Astrocyte of the cerebellum (primary cell): ENCODE results near the gene OR4D1.
A peak's percentile ranks its signal among the peaks of the same experiment; 100 is the strongest.

Experiments used
- DNase-seq: peaks from one replicate; pipeline ENCODE4 v3.0.0-alpha.2; 2011; ENCODE audit warnings: low read depth
- H3K4me3 ChIP-seq: 2 replicates; pipeline ENCODE4 v1.5.1; 2011; ENCODE audit warnings: mild to moderate bottlenecking, low read depth, low read length, moderate library complexity
- CTCF ChIP-seq: IDR thresholded peaks from 2 replicates; pipeline ENCODE4 v1.5.1; 2012; ENCODE audit warnings: low read length, low read depth, moderate library complexity, mild to moderate bottlenecking; ENCODE audit errors: missing control alignments
- in situ Hi-C: cut with HindIII; loops from 2 replicates; pipeline ENCODE4 v1.10.0; 2017; ENCODE audit warnings: low sequenced_read_pairs

Gene OR4D1

GRCh38 chr17:58200024-58200633 lies 51.9 kb downstream of the OR4D1 start:
- in situ Hi-C loops = no loop called here
- no peak overlapping the region for H3K4me3 ChIP-seq
- peak; percentile 51 for TF ChIP-seq CTCF
- no peak for DNase-seq

DNA sequence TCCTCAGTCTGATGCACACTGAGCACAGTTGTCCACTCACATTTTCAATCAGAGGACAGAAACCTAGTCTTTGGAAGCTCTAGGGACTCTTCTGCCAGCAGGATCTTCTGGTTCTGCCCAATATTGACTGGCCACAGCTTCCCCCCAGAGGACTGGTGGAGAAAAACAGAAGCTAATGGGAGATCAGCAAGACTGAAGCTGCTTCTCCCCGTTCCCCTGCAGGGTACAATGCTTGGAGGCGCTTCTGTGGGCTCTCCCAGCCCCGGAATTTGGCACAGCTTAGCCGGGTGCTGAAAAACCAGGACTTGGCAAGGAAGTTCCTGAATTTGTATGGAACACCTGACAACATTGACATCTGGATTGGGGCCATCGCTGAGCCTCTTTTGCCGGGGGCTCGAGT lies 54.7 kb downstream of the OR4D1 start:
- in situ Hi-C loops = no loop called here
- no peak for TF ChIP-seq CTCF
- no peak overlapping the region for H3K4me3 ChIP-seq
- no peak for DNase-seq

DNA sequence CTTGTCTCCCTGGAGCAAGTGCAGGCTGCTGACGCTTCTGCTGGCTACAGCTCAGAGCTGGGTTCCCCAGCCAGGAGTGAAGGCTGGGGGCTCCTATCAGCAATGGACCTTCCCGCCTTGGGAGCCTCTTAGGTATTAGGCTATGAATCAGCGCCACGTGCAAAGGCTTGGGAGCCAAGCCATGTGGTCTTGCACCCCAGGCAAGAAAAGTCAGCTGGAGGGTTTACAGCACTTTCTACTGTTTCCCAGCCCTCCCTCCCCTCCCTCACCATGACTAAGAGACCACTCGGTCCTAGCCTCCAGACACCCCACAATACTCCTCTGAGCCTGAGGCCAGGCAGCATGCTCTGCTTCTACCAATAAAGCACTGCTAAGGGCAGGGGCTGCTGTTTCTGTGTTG lies 56.6 kb downstream of the OR4D1 start:
- no peak for TF ChIP-seq CTCF
- no peak overlapping the region for H3K4me3 ChIP-seq
- DNase-seq = no peak
- in situ Hi-C loops = no loop called here

DNA sequence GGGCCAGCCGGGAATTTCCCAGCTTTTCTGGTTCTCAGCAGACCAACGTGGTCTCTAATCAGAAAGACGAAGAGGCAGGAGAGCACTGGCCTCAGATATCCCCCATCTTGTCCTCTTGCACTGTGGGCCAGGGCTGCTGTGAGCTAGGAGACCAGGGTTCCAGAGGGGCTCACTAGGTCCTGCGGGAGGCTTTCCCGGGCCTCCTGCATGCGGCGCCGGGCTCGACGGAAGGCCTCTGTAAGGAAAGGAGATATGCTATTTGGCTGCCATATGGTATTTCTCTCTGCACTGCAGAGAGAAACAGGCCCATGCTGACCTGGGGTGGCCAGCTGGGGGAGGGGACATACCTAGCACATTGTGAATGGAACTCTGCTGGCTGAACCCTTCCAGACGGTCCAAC lies 57.8 kb downstream of the OR4D1 start:
- TF ChIP-seq CTCF = no peak
- in situ Hi-C loops = no loop called here
- no peak for DNase-seq
- H3K4me3 ChIP-seq = no peak overlapping the region

DNA sequence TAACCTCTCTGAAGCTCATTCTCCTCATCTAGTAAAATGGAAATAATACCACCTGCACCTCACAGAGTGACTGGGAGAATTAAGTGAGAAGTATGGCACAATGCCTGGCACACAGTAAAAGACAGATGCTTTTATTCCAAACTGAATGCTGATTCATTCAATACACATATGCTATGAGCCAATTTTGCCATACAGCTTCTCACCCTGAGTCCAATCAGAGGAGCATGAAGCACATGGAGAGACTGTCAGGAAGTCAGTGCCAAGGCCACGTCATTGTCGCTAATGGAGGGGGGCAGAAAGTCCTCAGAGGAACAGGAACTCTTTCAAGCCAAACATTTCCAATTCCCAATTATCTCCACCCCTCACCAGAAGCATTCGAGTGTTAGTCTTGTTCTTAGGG lies 59.3 kb downstream of the OR4D1 start:
- in situ Hi-C loops = no loop called here
- H3K4me3 ChIP-seq = no peak overlapping the region

GRCh38 chr17:58208344-58208743 lies 60.2 kb downstream of the OR4D1 start:
- TF ChIP-seq CTCF = no peak
- DNase-seq = no peak
- in situ Hi-C loops = no loop called here
- H3K4me3 ChIP-seq = no peak overlapping the region

More for the DNA sequence above, 59.3 kb downstream of the OR4D1 start:
- DNase-seq = no peak
- TF ChIP-seq CTCF = no peak
